Mesendoderm (in vitro differentiated cells): Measurements from ENCODE around the gene ERFE.

Experiments used
- DNase-seq: peaks from one replicate; pipeline ENCODE4 v3.0.0; 2013
- H2AK5ac ChIP-seq: 2 replicates; pipeline ENCODE4 v1.6.1; 2013; ENCODE audit warnings: low read length, inconsistent platforms
- H2BK120ac ChIP-seq: 2 replicates; pipeline ENCODE4 v1.6.1; 2013; ENCODE audit warnings: low read depth, mild to moderate bottlenecking, low read length, moderate library complexity, mixed read lengths
- H2BK15ac ChIP-seq: replicated peaks from 2 replicates; pipeline ENCODE4 v1.6.1; 2013; ENCODE audit warnings: low read depth, mild to moderate bottlenecking, moderate library complexity
- H2BK5ac ChIP-seq: 2 replicates; pipeline ENCODE4 v1.6.1; 2013; ENCODE audit warnings: low read length, inconsistent platforms
- H3K18ac ChIP-seq: 2 replicates; pipeline ENCODE4 v1.6.1; 2013; ENCODE audit warnings: mild to moderate bottlenecking, low read length, mixed read lengths
- H3K23ac ChIP-seq: one replicate; pipeline ENCODE4 v1.6.1; 2013; ENCODE audit warnings: low read length
- H3K27ac ChIP-seq: 2 replicates; pipeline ENCODE4 v1.5.1; 2013; ENCODE audit warnings: low read depth, mild to moderate bottlenecking, inconsistent platforms, low read length, moderate library complexity
- H3K27me3 ChIP-seq: 2 replicates; pipeline ENCODE4 v1.6.1; 2013; ENCODE audit warnings: low read length, control low read depth, mild to moderate bottlenecking, inconsistent platforms; ENCODE audit not compliant: insufficient read depth, poor library complexity
- H3K36me3 ChIP-seq: 2 replicates; pipeline ENCODE4 v1.6.1; 2013; ENCODE audit warnings: low read length, inconsistent platforms; ENCODE audit not compliant: control insufficient read depth, insufficient read depth
- H3K4ac ChIP-seq: one replicate; pipeline ENCODE4 v1.6.1; 2013; ENCODE audit warnings: low read depth, mild to moderate bottlenecking, low read length, moderate library complexity
- H3K4me1 ChIP-seq: 2 replicates; pipeline ENCODE4 v1.6.1; 2013; ENCODE audit warnings: low read depth, low read length, inconsistent platforms; ENCODE audit not compliant: control insufficient read depth
- H3K4me2 ChIP-seq: 2 replicates; pipeline ENCODE4 v1.6.1; 2013; ENCODE audit warnings: low read length
- H3K4me3 ChIP-seq: 2 replicates; pipeline ENCODE4 v1.5.1; 2013; ENCODE audit warnings: mild to moderate bottlenecking, low read length
- H3K56ac ChIP-seq: one replicate; pipeline ENCODE4 v1.6.1; 2013; ENCODE audit warnings: low read length
- H3K79me1 ChIP-seq: 2 replicates; pipeline ENCODE4 v1.6.1; 2013; ENCODE audit warnings: low read length, inconsistent platforms
- H3K79me2 ChIP-seq: 2 replicates; pipeline ENCODE4 v1.6.1; 2013; ENCODE audit warnings: mild to moderate bottlenecking, low read length; ENCODE audit not compliant: control insufficient read depth, insufficient read depth
- H3K9ac ChIP-seq: 2 replicates; pipeline ENCODE4 v1.6.1; 2013; ENCODE audit warnings: low read length, inconsistent platforms
- H4K5ac ChIP-seq: one replicate; pipeline ENCODE4 v1.6.1; 2013; ENCODE audit warnings: low read length
- H4K8ac ChIP-seq: one replicate; pipeline ENCODE4 v1.6.1; 2013; ENCODE audit warnings: low read depth, mild to moderate bottlenecking, control low read depth, low read length, moderate library complexity
- WGBS: extraction: QIAGEN DNeasy Blood & Tissue Kit; methylation state at CpG from one replicate; pipeline ENCODE4 v1.1.7; 2013; ENCODE audit warnings: low lambda C conversion rate, missing lambda C conversion rate; ENCODE audit not compliant: insufficient coverage; ENCODE audit errors: extremely low coverage; 5-methylcytosine and 5-hydroxymethylcytosine counted together

The ERFE gene

DNA sequence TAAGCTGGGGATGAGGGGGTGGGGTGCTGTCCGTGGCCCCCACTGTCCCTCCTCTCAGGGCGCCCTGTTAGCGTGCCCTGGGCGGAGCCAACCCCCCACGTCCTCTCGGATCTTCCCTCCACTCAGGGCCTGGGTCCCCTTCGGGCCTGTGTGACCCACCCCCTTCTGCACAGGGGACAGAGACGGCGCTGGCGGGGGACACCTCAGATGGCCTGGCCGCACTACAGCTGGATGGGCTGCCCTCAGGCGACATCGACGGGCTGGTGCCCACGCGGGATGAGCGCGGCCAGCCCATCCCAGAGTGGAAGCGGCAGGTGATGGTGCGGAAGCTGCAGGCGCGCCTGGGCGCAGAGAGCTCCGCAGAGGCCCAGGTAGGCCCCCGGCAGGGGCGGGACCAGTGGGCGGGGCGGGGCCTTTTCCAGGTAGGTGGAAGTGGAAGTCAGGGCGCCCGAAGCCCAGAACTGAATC lies 30.2 kb upstream of the ERFE start:
- H2BK5ac ChIP-seq: no peak overlapping the region
- H3K36me3 ChIP-seq: no peaks in the 10 kb centered on the region
- H3K4me1 ChIP-seq: peaks cover 4% of the 10 kb centered on the region
- H3K4ac ChIP-seq: no peak overlapping the region
- H3K23ac ChIP-seq: no peak overlapping the region
- no peaks in the 10 kb centered on the region for H3K27me3 ChIP-seq
- no peak overlapping the region for H4K5ac ChIP-seq
- H2BK120ac ChIP-seq: no peak overlapping the region
- no peak overlapping the region for H3K27ac ChIP-seq
- no peak overlapping the region for H2AK5ac ChIP-seq
- H4K8ac ChIP-seq: no peak overlapping the region
- no peak overlapping the region for H3K18ac ChIP-seq
- no peak overlapping the region for H2BK15ac ChIP-seq
- no peaks in the 10 kb centered on the region for H3K79me2 ChIP-seq
- no peak for DNase-seq
- H3K9ac ChIP-seq: peak overlapping the region; percentile 29
- H3K56ac ChIP-seq: peak overlapping the region; percentile 67
- no peaks in the 10 kb centered on the region for H3K79me1 ChIP-seq
- no CpG with 5 or more reads among the region's 30 CpGs for WGBS
- peak overlapping the region; percentile 44 for H3K4me2 ChIP-seq
- no peak overlapping the region for H3K4me3 ChIP-seq

DNA sequence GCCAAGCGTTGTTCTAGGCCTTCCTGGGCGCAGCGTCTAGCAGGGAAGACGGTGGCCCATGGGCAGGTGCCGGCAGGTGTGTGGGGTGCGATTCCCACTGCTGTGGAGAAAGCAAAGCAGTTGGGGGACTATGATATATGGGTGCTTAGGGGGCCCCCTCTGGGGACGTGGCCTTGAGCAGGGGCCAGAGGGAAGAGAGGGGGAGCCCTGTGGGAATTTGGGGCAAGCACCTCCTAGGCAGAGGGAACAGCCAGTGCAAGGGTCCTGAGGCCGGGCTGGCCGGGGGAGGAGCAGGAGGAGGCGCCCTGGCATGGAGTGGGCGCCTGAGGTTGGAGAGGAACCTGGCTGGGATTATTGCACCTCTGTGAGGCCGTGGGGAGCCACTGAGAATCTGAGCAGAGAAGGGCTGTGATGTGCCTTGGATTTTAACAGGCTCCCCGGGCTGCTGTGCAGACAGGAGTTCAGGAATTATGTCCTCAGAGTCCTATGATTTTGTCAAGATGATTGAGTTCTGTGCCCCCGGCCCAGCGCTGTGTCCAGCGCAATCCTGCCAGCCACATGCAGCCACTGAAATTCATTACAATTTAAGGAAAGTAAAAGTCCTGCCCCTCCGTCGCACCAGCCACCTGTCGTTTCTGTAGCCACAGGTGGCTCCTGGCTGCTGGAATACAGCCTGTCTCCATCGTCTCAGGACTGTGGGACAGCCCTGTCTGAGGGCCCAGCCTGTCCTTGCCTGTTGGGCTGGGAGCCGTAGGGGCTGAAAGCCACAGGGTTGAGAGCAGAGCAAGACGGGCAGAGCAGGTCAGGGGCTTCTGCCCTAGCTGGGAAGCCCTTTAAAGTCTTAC lies 29.4 kb upstream of the ERFE start:
- no peak overlapping the region for H3K27ac ChIP-seq
- no peak overlapping the region for H3K4me2 ChIP-seq
- no peak overlapping the region for H3K23ac ChIP-seq
- no peak overlapping the region for H2BK15ac ChIP-seq
- H4K5ac ChIP-seq: no peak overlapping the region
- DNase-seq: no peak
- H3K4ac ChIP-seq: no peak overlapping the region
- no peak overlapping the region for H3K18ac ChIP-seq
- no peaks in the 10 kb centered on the region for H3K79me1 ChIP-seq
- H2AK5ac ChIP-seq: no peak overlapping the region
- WGBS: no CpG with 5 or more reads among the region's 22 CpGs
- H2BK120ac ChIP-seq: no peak overlapping the region
- no peak overlapping the region for H2BK5ac ChIP-seq
- H3K56ac ChIP-seq: peak overlapping the region; percentile 49
- no peak overlapping the region for H4K8ac ChIP-seq
- no peaks in the 10 kb centered on the region for H3K27me3 ChIP-seq
- H3K9ac ChIP-seq: no peak overlapping the region
- H3K4me3 ChIP-seq: no peak overlapping the region
- no peaks in the 10 kb centered on the region for H3K79me2 ChIP-seq
- H3K36me3 ChIP-seq: no peaks in the 10 kb centered on the region
- peaks cover 4% of the 10 kb centered on the region for H3K4me1 ChIP-seq

DNA sequence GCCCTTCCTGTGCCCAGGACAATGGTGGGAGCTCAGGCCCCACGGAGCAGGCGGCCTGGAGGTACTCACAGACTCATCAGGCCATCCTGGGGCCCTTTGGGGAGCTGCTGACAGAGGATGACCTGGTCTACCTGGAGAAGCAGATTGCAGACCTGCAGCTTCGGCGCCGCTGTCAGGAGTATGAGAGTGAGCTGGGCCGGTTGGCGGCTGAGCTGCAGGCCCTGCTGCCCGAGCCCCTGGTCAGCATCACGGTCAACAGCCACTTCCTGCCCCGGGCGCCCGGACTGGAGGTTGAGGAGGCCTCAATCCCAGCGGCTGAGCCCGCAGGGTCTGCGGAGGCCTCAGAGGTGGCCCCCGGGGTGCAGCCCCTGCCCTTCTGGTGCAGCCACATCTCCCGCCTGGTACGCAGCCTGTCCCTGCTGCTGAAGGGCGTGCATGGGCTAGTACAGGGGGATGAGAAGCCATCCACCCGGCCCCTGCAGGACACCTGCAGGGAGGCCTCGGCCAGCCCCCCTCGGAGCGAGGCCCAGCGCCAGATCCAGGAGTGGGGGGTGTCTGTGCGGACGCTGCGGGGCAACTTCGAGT lies 28.6 kb upstream of the ERFE start:
- no peaks in the 10 kb centered on the region for H3K27me3 ChIP-seq
- no peak overlapping the region for H3K4me3 ChIP-seq
- H2BK5ac ChIP-seq: no peak overlapping the region
- H3K36me3 ChIP-seq: no peaks in the 10 kb centered on the region
- H4K8ac ChIP-seq: no peak overlapping the region
- DNase-seq: no peak
- no peak overlapping the region for H3K27ac ChIP-seq
- H3K23ac ChIP-seq: no peak overlapping the region
- no peak overlapping the region for H3K9ac ChIP-seq
- no peaks in the 10 kb centered on the region for H3K79me2 ChIP-seq
- no peak overlapping the region for H3K4me2 ChIP-seq
- no peak overlapping the region for H3K4ac ChIP-seq
- H3K79me1 ChIP-seq: no peaks in the 10 kb centered on the region
- no CpG with 5 or more reads among the region's 28 CpGs for WGBS
- H2AK5ac ChIP-seq: no peak overlapping the region
- no peak overlapping the region for H4K5ac ChIP-seq
- no peak overlapping the region for H2BK15ac ChIP-seq
- no peak overlapping the region for H2BK120ac ChIP-seq
- peaks cover 4% of the 10 kb centered on the region for H3K4me1 ChIP-seq
- no peak overlapping the region for H3K18ac ChIP-seq
- H3K56ac ChIP-seq: no peak overlapping the region

DNA sequence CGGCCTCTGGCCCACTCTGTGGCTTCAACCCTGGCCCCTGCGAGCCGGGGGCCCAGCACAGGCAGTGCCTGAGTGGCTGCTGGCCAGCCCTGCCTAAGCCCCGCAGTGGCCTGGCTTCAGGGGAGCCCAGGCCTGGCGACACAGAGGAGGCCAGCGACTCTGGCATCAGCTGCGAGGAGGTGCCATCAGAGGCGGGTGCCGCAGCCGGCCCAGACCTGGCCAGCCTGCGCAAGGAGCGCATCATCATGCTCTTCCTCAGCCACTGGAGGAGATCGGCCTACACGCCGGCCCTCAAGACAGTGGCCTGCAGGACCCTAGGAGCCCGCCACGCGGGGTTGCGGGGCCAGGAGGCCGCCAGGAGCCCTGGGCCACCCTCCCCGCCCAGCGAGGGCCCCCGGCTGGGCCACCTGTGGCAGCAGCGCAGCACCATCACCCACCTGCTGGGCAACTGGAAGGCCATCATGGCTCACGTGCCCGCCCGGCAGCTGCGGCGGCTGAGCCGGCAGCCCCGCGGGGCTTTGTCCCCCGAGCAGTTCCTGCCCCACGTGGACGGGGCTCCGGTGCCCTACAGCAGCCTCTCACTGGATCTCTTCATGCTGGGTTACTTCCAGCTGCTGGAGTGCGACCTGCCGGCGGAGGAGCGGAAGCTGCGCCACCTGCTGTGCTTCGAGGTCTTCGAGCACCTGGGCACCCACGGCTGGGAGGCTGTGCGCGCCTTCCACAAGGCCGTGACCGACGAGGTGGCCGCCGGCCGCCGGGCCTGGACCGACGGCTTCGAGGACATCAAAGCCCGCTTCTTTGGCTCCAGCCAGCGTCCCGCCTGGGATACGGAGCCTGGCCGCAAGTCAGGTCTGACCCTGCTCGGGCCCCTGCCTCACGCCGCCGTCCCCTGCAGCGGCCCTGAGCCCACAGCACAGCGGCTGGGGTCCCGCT lies 27.8 kb upstream of the ERFE start:
- Histone ChIP-seq H3K23ac (no peak overlapping the region), H2BK5ac (no peak overlapping the region), H3K79me2 (no peaks in the 10 kb centered on the region), H3K4me2 (no peak overlapping the region), H3K9ac (no peak overlapping the region), H2BK15ac (no peak overlapping the region), H2AK5ac (no peak overlapping the region), H3K56ac (no peak overlapping the region), H3K79me1 (no peaks in the 10 kb centered on the region), H3K27ac (no peak overlapping the region), H4K8ac (no peak overlapping the region), H2BK120ac (no peak overlapping the region), H3K36me3 (no peaks in the 10 kb centered on the region), H3K18ac (no peak overlapping the region), H4K5ac (no peak overlapping the region), H3K27me3 (no peaks in the 10 kb centered on the region), H3K4me3 (no peak overlapping the region), H3K4ac (no peak overlapping the region), H3K4me1 (peaks cover 4% of the 10 kb centered on the region)
- no peak for DNase-seq
- WGBS: no CpG with 5 or more reads among the region's 68 CpGs

DNA sequence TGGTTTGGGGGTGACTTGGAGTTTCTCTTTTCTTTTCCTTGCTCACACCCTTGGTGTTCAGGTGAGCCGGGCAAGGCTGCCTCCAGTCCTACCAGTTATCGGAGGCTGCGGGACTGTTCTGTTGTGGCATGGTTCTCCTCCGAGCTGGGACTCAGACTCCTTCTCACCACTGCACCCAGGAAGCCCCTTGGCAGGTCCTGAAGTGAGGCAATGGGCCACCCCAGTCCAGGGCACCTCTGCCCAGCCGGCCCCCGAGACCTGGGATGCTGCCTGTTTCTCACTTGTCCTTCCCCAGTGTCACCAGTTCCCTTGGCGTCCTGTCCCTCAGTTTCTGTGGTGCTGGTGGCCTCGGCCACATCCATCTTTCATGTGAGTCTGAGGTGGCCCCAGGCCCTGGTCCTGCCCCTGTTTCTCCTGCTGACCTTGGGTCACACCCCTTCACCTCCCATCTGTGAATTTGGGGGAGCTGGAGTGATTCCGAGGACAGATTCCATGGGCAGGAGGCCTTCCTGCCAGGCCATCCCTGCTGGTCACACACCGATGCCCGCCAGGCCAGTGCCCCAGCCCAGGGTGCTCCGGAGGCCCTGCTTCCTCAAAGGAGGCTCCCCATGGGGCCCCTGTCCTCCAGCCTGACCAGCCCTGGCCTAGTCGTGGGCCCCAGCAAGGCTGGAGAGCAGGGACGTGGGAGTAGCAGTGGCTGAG lies 26.9 kb upstream of the ERFE start:
- DNase-seq: no peak
- WGBS: no CpG with 5 or more reads among the region's 14 CpGs

More for the DNA sequence above, 26.9 kb upstream of the ERFE start:
- Histone ChIP-seq H3K23ac (no peak overlapping the region), H2AK5ac (no peak overlapping the region), H3K4me1 (peaks cover 3% of the 10 kb centered on the region), H3K27ac (no peak overlapping the region), H3K56ac (no peak overlapping the region), H2BK5ac (no peak overlapping the region), H3K79me1 (no peaks in the 10 kb centered on the region), H4K8ac (no peak overlapping the region), H2BK120ac (no peak overlapping the region), H3K27me3 (no peaks in the 10 kb centered on the region), H4K5ac (no peak overlapping the region), H3K4ac (no peak overlapping the region), H3K36me3 (no peaks in the 10 kb centered on the region), H3K18ac (no peak overlapping the region), H3K9ac (no peak overlapping the region), H3K79me2 (no peaks in the 10 kb centered on the region), H3K4me3 (no peak overlapping the region), H2BK15ac (no peak overlapping the region), H3K4me2 (no peak overlapping the region)
